COLO668 (cell line): ENCODE results near the gene B3GNT7.
"Not testable (repeated sequence)": the region's sequence is repeated elsewhere in the genome, so short reads cannot be mapped to it uniquely, and the experiment has no call there.

Experiments used
- DNase-seq: peaks from one replicate; lab custom pipeline; 2025; ENCODE audit not compliant: unreplicated experiment; lab: John Stamatoyannopoulos, UW

B3GNT7 gene

DNA sequence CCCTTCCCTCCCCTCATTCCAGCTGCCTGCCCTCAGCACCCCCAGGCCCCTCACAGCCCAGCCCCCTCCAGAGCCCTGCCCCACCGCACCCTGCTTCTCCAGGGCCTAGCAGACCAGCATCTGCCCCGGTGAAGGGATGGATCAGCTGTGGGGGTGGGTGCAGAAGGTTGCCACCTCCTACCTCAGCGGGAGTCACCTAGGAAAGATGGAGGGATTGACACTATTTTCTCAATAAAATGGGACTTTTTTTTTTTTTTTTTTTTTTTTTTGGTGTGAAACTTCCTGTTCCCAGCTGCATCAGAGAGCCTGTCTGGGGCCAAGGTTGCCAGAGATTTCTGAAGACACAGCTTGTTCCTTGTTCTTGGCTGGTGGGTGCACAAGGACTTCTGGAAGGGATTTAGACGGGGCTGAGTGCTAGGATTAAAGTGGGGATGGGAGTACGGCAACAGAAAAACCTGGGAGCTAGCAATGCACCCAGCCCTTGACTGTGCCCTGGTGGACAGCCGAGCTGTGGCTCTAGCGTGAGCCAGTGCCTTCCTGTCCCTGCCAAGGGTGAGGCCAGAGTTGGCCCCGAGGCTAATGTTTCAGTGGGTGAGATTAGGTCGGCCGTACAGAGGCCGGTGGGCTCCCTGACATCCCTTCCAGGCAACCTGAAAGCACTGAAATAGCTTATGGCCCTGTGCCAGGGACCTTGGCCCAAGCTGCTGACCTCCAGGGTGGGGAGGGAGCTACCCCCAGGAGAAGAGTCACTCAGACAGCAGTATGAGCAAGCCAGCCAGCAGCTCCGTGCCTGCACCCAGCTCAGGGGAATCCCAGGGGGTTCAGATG, 4.6 kb downstream of the B3GNT7 start:
- no peak for DNase-seq

DNA sequence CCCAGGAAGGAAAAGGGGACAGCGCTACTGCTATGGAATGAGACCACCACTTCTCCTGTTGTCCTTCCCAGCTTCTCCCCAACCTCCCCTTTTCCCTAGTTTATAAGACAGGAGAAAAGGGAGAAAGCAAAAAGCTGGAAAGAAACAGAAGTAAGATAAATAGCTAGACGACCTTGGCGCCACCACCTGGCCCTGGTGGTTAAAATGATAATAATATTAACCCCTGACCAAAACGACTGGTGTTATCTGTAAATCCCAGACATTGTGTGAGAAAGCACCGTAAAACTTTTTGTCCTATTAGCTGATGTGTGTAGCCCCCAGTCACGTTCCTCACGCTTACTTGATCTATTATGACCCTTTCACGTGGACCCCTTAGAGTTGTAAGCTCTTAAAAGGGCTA, 5.2 kb downstream of the B3GNT7 start:
- DNase-seq: not testable (repeated sequence)

DNA sequence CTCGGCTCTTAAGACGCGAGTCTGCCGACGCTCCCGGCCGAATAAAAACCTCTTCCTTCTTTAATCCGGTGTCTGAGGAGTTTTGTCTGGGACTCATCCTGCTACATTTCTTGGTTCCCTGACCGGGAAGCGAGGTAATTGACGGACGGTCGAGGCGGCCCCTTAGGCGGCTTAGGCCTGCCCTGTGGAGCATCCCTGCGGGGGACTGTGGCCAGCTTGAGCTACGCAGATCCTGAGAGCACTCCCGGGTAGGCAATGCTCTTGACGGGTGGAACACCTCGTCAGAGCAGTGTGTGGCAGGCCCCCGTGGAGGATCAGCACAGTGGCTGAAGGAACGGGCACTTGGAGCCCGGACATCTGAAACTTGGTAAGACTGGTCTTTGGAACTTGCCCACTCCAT, 5.6 kb downstream of the B3GNT7 start:
- DNase-seq: not testable (repeated sequence)

DNA sequence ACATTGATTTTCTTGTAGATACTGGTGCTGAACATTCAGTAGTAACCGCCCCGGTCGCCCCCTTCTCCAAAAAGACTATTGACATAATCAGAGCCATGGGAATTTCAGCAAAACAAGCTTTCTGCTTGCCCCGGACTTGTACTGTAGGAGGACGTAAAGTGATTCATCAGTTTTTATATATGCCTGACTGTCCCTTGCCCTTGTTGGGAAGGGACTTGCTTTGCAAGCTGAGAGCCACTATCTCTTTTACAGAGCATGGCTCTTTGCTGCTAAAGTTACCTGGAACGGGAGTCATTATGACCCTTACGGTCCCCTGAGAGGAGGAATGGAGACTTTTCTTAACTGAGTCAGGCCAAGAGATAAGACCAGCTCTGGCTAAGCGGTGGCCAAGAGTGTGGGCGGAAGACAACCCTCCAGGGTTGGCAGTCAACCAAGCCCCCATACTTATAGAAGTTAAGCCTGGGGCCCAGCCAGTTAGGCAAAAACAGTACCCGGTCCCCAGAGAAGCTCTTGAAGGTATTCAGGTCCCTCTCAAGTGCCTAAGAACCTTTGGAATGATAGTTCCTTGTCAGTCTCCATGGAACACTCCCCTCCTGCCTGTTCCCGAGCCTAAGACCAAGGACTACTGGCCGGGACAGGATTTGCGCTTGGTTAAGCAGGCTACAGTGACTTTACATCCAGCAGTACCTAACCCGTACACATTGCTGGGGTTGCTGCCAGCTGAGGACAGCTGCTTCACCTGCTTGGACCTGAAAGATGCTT, 8.1 kb downstream of the B3GNT7 start:
- DNase-seq: not testable (repeated sequence)

DNA sequence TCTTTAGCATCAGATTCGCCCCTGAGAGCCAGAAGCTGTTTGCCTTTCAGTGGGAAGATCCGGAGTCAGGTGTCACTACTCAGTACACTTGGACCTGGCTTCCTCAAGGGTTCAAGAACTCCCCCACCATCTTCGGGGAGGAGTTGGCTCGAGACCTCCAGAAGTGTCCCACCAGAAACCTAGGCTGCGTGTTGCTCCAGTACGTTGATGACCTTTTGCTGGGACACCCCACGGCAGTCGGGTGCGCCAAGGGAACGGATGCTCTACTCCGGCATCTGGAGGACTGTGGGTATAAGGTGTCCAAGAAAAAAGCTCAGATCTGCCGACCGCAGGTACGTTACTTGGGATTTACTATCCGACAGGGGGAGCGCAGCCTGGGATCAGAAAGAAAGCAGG, 8.7 kb downstream of the B3GNT7 start:
- not testable (repeated sequence) for DNase-seq

DNA sequence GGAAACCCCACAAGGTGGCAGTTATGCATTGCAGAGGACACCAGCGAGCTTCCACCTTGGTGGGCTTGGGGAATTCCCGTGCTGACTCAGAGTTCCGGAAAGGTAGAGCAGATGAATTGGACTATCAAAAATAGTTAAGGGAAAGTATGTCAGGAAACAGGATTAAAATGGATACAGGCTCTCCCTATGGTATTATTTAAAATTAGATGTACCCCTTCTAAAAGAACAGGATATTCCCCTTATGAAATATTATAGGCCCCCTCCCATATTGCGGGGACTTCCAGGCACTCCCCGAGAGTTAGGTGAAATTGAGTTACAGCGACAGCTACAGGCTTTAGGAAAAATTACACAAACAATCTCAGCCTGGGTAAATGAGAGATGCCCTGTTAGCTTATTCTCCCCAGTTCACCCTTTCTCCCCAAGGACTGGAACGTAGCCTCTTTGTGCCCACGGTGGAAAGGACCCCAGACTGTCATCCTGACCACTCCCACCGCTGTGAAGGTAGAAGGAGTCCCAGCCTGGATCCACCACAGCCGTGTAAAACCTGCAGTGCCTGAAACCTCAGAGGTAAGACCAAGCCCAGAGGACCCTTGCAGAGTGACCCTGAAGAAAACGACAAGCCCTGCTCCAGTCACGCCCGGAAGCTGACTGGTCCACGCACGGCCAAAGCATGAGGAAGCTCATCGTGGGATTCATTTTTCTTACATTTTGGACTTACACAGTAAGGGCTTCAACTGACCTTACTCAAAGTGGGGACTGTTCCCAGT, 10.3 kb downstream of the B3GNT7 start:
- DNase-seq: not testable (repeated sequence)

DNA sequence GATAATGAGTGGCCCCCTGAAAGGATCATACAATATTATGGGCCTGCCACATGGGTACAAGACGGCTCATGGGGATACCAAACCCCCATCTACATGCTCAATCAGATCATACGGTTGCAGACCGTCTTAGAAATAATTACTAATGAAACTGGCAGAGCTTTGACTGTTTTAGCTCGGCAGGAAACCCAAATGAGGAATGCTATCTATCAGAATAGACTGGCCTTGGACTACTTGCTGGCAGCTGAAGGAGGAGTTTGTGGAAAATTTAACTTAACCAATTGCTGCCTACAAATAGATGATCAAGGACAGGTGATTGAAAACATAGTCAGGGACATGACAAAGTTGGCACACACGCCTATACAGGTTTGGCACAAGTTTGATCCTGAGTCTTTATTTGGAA, 12.2 kb downstream of the B3GNT7 start:
- not testable (repeated sequence) for DNase-seq

DNA sequence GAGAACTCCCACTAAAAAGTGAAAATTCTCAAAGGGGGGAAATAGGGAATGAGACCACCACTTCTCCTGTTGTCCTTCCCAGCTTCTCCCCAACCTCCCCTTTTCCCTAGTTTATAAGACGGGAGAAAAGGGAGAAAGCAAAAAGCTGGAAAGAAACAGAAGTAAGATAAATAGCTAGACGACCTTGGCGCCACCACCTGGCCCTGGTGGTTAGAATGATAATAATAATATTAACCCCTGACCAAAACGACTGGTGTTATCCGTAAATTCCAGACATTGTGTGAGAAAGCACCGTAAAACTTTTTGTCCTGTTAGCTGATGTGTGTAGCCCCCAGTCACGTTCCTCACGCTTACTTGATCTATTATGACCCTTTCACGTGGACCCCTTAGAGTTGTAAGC, 12.8 kb downstream of the B3GNT7 start:
- DNase-seq: not testable (repeated sequence)

DNA sequence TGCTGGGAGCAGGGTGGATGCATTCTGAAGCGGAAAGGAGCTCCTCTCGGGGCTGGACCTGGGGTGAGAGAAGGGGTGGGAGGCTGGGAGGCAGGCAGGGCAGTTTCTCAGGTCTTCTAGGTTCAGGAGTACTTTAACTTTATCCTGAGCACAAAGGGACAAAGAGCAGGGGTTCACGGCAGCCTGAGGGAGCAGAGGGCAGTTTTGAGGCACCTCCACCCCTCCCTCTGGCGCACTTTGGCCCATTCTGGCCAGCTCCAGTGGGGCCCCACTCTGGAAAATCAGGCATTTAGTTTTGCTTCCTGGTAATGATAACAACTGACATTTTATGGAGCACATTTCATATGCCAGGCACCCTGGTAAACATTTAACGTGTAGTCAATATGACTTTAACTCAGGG, 14.3 kb downstream of the B3GNT7 start:
- DNase-seq: no peak

DNA sequence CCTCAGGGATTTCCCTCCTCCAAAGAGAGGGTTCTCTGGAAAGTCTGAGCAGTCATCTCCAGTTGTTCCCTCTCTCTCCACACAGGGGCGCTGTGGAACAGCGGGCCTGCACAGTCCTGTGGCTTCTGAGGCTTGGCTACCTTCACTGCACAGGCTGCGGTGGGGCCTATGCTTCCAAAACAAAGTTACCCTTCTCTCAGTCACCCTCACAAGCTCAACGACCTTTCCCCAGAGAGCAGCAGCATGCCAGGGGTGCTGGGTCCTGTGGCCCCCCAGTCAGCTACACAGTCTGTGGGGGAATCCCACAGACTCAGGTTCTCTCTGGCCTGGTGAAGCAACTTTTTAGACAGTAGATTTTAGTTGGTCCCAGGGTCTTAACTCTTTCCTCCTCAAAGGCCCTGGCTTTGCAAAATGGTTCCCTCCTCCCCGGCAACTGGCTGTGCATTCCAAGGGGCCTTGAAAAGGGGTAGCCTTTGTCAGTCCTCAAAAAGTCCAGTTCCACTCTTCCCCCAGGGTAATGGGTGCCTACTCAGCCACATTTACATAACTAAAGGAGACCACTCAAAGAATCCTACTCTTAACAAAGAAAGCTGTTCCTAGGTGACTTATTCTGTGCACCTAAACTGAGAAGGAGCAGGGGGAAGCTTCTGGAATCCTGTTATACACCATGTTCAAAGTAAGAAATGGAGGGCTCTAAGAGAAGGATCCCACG, 14.9 kb downstream of the B3GNT7 start:
- no peak for DNase-seq

DNA sequence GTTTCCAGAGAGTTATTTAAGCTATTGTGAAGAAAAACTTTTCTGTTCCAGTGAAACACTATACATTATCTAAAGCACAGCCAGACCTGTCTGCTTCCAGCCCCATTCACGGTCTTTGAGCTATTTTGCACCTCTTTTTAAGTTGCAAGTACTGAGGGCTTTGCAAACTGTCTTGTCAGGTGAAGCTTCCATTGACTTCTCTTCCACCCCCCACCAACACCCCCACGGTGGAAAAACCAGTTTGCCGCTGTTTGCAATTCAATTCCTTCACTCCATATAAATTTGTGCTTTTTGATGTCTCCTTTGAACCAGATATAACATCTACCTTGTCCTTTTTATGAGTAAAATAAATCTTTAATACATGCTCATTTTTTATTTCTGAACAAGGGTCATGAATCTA, 15.7 kb downstream of the B3GNT7 start:
- no peak for DNase-seq

DNA sequence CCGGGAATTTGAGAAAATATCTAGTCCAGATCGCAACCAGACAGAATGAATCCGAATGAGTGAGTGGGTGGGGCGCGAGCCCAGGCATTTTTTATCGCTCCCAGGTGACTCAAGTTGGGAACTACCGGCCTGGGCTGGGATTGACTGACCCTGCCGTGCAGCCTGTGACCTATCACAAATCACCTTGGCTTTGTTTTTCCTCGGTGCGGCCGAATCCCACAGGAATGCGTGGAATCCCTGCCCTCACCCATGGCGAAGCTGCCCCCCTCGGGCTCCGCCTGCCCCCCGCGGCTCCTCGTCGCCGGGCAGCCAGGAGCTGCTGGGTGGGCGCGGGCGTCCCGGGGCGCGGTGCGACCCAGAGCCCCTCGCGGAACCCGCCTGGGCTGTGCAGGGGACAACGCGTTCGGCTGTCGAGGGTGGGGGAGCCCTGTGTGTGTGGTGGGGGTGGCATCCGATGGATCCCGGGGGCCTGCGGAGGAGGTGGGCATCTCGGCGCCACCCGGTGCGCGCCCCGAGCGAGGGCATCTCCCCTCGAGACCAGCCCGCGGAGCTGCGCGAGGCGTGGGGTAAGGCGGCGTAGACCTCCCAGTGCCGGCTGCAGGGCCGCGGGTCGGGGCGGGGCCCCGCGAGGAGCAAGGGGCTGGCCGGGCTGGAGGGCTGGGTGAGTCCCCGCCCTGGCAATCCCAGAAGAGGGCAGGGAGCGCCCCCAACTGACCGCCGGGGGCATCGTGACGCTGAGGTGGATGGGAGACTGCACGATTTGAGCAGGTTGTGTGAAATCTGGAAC, 16.5 kb downstream of the B3GNT7 start:
- DNase-seq: peak; percentile 81

DNA sequence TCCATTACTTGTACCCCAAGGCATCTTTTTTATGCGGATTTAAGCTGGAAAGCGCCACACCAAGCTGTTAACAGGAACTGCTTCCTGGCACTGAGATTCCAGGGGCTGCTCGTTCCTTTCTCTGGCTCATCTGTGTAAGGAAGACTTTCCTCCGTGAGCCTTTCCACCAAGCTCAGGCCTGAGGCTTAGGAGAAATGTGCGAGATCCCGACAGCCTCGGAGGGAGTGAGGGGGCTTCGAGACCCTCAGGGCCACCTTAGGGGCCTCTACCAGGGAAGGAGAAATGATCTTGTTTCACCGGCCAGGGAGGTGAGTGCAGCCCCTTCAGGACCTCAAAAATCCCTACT, 17.1 kb downstream of the B3GNT7 start:
- DNase-seq: no peak

DNA sequence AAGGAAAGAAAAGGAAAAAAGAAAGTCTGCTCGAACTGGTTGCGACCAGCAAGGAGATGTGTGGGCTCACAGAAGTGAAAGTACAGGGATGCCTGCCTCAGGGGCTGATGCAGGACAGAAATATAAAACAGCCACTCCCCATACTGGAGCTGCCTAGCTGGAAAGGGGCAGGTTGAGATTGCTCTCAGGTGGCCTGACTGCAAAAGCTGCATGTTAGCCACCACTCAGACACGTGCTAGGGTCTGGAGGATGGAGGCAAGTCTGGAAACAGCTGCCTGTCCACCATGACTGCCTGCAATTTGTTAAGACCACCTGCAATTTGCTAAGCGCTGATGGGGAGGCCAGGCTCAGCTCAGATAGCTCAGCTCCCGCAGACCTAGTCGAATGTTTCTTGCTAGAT, 17.9 kb downstream of the B3GNT7 start:
- no peak for DNase-seq

DNA sequence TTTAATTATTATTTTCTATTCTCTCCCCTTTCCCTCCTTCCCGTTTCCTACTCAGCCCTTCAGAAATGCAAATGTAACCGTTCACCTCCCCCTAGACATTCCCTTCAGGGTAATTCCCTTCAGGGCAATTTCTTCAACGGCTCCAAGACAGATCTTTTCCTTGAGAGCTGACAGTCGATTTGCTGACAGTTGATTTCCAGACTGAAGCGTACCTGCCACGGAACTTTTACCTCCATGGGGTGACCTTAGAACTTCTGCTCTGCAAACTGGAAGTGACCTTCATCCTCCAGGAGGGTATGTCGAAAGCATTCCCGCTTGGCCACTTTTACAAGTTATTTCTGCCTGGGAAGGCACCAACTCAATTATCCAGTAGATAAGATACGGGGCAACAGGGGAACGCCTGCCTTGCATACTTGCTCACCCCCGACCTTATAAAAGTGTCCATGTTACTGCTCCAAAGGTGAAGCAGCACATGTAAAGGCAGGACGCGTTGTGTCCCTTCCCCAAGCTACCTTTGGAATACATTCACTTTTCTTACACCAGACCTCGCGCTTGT, 18.5 kb downstream of the B3GNT7 start:
- DNase-seq: no peak

DNA sequence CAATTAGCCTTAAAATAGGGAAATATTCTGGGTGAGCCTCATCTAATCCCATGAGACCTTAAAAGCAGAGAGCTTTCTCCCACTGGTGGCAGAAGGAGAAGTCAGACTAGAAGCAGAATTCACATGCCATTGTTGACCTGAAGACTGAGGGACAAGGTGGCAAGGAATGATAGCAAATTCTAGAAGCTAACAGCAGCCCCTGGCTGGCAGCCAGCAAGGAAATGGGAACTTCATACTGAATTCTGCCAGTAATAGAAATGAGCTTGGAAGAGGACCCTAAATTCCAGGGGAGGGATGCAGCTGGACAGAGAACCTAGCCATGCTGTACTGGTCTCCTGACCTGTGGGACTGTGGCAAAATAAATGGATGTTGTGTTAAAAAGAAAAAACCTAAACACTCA, 19.5 kb downstream of the B3GNT7 start:
- DNase-seq: no peak

DNA sequence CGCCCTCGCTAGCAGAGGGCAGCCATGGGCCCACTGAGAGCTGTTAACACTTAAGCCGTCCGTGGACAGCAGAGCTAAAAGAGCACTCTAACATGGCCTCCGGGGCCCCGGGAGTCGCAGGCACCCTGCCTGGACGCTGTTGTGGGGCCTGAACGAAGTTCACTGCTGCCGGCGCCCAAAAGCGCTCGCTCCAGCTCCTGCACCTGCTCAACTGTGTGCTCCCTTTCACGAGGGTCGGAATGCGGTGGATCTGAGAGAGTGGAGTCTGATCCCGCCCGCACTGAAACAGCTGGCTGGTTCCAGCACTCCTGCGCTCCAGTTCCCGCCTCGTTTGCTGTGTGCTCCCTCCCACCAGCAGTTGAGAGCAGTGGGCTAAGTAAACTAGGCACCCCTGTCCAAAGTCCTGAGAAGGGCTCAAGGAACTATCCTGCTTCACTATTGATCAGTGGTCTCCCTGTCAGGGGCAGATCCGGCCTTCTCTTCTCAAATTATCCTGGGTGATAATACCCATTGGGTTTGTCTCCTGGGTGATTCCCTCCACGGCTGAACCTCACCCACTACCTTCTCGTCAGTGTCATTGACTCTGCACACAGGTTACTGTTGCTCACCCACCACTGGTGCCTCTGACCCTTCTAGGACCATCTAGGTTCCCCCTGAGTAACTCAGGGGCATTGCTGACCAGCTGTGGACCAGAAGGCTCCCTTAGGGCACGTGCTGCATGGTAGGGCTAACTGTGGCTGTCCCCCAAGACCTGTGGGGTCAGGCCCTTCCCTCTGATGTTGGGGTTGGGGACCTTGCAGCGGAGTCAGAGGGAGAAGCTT, 23.5 kb downstream of the B3GNT7 start:
- no peak for DNase-seq

DNA sequence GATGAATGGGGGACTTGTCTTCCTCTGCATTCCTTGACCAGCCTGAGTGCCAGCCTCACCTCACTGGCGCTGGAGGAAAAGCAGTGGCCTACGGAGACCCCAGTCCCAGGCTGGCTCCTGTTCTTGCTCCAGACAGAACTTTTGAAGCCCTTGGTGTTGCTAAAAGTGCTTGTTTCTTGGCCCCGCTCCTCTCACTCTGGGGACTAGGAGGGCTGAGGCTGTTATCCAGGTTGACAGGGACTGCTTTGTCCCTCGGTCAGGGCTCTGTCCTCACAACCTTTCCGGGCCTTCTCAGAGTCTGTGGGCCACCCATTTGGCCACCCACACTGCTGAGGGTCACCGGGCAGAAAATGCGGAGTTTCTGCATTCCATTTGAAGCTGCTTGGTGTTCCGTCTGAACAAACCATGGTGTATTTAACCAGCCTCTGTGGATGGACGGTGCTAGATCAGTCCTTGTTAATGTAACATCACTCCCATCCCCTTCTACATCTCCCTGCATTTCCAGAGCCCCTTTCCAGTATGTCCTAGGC, 25.6 kb downstream of the B3GNT7 start:
- no peak for DNase-seq

DNA sequence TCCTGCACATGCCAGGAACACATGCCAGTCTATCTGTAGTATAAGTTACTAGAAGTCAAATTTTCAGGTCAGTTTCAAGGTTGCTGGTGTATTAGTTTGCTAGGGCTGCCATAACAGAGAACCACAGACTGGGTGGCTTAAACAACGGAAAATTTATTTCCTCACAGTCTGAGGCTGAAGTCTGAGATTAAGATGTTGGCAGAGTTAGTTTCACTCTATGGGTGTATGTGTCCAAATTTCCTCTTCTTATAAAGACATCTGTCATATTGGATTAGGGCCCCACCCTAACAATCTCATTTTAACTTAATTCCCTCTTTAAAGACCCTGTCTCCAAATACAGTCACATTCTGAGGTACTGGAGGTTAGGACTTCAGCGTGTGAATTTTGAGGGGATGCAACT, 26.5 kb downstream of the B3GNT7 start:
- DNase-seq: no peak
